Measurements from ENCODE around the gene UBE3B. TPM values are rescaled to one million over a fixed set of nuclear protein-coding genes. Genes with fewer than 3 reads are reported as not detected.

Gene UBE3B
- total RNA-seq, 2 experiments from 2014 or later: 32.0 to 34.1 TPM

Other genes with a start within 250 kb of the UBE3B start
- gene FOXN4, start 168.3 kb upstream of the UBE3B start, total RNA-seq: not detected
- not detected for gene MYO1H, start 129.7 kb upstream of the UBE3B start, total RNA-seq
- 10 to 100 TPM; 35.7 to 38.8 TPM for gene KCTD10, start 334 bp upstream of the UBE3B start, total RNA-seq
- gene MMAB, start 95.9 kb downstream of the UBE3B start, total RNA-seq: 10 to 100 TPM; 42.8 to 44.3 TPM
- 10 to 100 TPM; 25.0 to 28.5 TPM for gene MVK, start 96.2 kb downstream of the UBE3B start, total RNA-seq
- 1 to 10 TPM; 1.6 to 1.9 TPM for gene FAM222A, start 236.2 kb downstream of the UBE3B start, total RNA-seq